Femur (tissue), 1 donor: ENCODE results near the gene KIAA2012.
"Not testable (repeated sequence)": the region's sequence is repeated elsewhere in the genome, so short reads cannot be mapped to it uniquely, and the experiment has no call there.

Experiments used
- DNase-seq: peaks from one replicate; pipeline ENCODE4 v3.0.0-alpha.2; 2017

The KIAA2012 gene

GRCh38 chr2:202203348-202203747 is 130.3 kb downstream of the KIAA2012 start:
- no peak for DNase-seq

- DNase-seq = no peak
Observed at GRCh38 chr2:202204855-202205254, 131.8 kb downstream of the KIAA2012 start.

DNA sequence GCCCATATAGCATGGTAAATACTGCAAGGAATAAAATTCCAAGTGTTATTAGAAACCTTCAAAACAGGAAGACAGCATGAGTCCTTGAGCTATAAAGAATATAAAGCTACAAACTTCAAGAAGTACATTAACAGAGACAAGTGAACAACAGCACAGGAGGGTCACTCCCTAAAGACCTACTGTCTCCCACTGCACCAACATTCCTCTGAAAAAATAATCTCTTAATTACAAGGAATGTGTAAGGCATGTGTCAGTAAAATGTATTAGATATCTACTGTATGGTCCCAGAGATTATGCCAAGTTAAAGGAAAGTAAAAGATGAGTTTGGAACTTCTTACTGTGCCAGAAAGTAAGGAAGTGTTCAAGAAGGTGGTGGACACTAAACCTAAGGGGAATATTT is 135.5 kb downstream of the KIAA2012 start:
- no peak for DNase-seq

DNA sequence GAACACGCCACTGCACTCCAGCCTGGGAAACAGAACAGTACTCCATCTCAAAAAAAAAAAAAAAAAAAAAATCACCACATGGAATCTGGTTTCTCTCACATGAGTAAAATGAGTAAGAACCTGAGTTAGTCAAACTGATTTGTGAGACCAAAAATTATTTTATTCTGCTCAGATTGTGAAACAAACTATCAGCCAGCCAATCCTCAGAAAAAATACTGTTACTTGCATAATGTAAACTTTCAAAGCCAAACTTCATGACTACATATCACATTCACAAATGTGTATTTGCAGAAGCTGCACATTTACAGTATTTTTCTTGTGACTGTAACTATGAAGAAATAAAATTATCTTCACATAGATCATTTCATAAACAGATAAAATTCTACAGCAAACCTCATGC is 142.1 kb downstream of the KIAA2012 start:
- DNase-seq = no peak

DNA sequence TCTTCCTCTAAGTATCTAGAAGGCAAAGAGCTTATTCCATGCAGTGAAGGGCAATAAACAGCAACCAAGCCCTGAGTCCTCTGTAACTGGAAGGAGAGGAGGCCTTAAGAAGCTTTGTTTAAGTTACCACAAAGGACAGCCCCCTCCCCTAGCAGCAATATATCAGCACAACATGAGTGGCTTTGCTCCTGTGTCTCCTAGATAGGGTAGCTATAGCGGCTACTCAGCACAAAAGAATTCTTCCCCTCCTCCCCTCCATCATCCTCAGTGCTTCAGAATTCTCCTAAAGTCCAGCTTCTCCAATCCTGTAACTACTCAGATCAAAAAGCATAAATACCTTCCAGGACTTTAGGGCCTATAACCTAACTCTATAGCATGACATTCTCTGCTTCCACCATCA is 148.8 kb downstream of the KIAA2012 start:
- no peak for DNase-seq

DNA sequence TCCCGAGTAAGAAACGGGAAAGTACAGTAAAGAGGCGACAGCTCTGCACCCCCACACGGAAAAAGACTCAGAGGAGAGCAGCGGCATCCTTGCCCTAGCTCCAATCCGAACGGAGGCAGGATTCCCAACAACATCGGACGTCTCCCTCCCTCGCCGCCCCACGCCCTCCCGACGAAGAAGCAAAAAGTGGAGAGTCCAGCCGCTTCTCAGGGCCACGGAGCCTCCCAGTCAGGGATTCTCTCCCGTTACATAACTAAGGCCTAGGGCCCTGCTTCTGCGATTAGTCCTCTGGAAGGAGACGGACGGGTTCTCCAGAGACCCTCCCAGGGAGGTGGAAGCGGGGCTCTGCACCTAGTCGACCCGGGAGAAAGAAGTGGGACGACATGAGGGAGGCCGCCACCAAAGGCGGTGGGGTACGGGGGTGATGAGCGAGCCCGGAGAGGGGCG is 164.8 kb downstream of the KIAA2012 start:
- DNase-seq = peak; percentile 51

DNA sequence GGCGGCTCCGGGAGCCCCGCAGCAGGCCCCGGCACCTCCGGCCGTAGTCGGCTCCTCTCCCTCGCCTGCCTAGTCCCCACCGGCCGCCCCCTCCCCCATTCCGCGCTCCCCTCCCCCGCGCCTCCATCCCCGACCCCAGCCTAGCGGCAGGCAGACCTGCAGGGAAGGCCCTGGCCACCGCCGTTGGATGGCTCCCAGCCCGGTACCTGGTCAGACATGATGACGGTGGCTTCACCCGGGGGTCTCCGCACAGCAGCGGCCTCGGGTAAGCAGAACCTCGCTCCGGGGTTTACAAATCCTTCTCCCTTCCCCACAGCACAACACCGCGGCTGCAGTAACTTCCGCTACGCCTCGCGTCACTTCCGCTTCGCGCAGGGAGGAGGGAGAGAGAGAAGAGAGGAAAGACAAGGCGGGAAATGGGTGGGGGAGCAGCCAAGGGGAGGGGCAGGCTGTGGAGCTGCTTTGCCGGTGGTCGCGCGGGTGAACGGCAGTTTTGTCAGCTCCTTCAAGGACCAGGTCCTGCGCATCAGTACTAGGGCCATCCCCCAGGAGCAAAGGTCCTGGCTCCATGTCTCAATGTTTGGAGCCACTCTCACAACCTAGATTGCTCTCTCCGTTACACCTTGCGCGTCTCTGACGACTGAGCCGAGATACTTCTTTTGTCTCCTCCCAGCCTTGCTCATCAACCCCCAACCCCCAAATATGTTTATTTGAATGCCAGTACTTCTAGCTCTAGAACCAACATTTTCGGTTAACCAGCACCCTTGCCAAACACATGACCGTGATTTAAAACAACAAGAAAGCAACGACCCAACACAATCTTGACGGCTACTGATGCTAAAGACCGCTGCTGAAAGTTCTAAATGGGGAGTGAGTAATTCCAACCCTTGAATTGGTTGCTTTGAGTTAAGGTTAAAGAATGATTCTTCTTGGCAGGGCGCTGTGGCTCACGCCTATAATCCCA is 165.5 kb downstream of the KIAA2012 start, which contains the start of gene SUMO1:
Gene SUMO1 (minus strand): TSS at position 364 of the 964 bp plus-strand sequence. CDS start 146 bp downstream, at position 218.
- DNase-seq = peak; percentile 97

GRCh38 chr2:202247710-202248109 is 174.7 kb downstream of the KIAA2012 start:
- not testable (repeated sequence) for DNase-seq

DNA sequence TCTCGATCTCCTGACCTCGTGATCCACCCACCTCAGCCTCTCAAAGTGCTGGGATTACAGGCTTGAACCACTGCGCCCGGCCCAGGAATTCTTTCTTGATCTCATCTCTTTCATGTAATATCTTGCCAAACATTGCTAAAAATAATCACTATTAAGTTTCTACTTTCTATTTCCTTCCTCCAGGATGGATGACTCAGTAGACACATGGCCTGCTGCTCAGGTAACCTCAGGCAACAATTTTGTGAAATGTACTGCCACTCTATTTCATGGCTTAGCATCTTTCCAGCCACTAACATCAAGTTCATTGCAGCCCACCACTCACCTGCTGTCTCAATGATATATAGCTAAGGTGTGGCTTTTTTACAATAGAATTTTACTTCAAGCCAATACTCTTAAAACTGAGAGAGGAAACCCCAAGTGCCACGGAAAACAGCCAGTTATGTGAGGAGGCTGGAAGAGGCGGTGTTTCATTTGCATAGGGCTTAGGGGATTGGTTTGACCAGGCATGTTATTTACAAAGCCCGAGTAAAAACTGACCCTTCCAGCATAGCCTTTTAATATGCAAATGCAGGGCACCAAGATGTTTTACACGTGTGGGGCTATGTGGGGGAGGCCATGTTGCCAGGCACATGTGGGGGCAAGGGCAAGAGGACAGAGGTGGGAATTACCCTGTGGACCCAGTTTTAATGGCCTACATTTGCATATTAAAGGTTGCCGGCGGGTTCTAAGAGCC is 176.6 kb downstream of the KIAA2012 start:
- no peak for DNase-seq

- no peak for DNase-seq
Observed at GRCh38 chr2:202251494-202251893, 178.4 kb downstream of the KIAA2012 start.
